Tracheal epithelial cell (primary cell): ENCODE results near the gene TFAP2D. TPM values are rescaled to one million over a fixed set of nuclear protein-coding genes. Genes with fewer than 3 reads are reported as not detected.

ENCODE experiments used
- total RNA-seq: library from RNA; depleted of rRNA; stranded (reverse); fragments of >200 nt; gene quantifications from 2 replicates; pipeline ENCODE4 v1.2.1, GENCODE V29; 2014

TFAP2D gene
- not detected in 2 replicates for total RNA-seq

DNA sequence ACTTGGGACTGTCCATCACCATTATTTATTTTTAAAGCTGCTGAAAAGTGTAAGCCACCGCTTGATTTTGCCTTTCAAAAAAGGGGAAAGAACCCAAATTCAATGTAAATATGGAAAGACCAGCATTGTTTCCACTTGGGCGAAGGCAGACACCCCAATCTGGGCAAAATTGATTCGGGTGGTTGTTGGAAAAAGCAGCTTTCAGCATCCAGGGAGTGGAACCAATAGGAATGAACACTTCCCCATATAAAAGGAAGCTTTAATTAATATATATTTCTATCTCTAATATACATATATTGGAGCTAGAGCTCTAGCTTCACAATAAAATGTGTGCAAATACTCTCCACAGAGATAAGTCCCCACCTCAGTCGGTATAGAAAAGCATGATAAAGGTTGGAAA is at the start of gene TFAP2D:
TFAP2D (plus strand) TSS at position 301 of the 400 bp plus-strand sequence. CDS start 530 bp downstream, outside the sequence.

GRCh38 chr6:50818673-50819072 is 105.3 kb downstream of the TFAP2D start, which contains the start of gene TFAP2B:
Gene TFAP2B, plus strand, starts transcription at chr6:50818871. Its CDS starts 21 bp downstream, at chr6:50818892.

Other genes starting within 250 kb of the TFAP2D start
- gene TFAP2B, start 105.3 kb downstream of the TFAP2D start, total RNA-seq: under 0.01 TPM in 1 of 2 replicates, not detected in the other